ENCODE measurements around the gene UGGT2. TPM values are rescaled to one million over a fixed set of nuclear protein-coding genes. Genes with fewer than 3 reads are reported as not detected.
"Not testable (repeated sequence)": the region's sequence is repeated elsewhere in the genome, so short reads cannot be mapped to it uniquely, and the experiment has no call there.

The UGGT2 gene
- total and polyA plus RNA-seq, 2 experiments from 2014 or later = 46.1 to 54.8 TPM

- Histone ChIP-seq H4K20me1 (ENCODE audit: insufficient read depth) (no peaks in the 10 kb centered on the region), H3F3A (ENCODE audit: insufficient read depth) (no peaks in the 10 kb centered on the region), H3K9me3 (ENCODE audit: low read depth) (no peaks in the 10 kb centered on the region), H3K4me2 (ENCODE audit: unreplicated experiment) (no peak overlapping the region), H3K4me1 (ENCODE audit: insufficient read depth) (no peaks in the 10 kb centered on the region), H3K4me3 (no peak overlapping the region), H3K79me2 (ENCODE audit: insufficient read depth) (no peaks in the 10 kb centered on the region), H3K9ac (no peak overlapping the region), H3K27me3 (replicated peaks; ENCODE audit: insufficient read depth) (no peaks in the 10 kb centered on the region), H3K27ac (no peak overlapping the region), H3K36me3 (ENCODE audit: low read depth) (peaks cover 46% of the 10 kb centered on the region), H3K9me2 (ENCODE audit: insufficient read depth) (no peaks in the 10 kb centered on the region), H2AFZ (no peak overlapping the region)
- no peak for TF ChIP-seq EZH2 (IDR thresholded peaks at IDR 0.05; ENCODE audit: insufficient read depth, poor library complexity, severe bottlenecking)
- no peak for TF ChIP-seq EZH2phosphoT487 (IDR thresholded peaks at IDR 0.05; ENCODE audit: insufficient read depth, low read depth)
- WGBS, 2 experiments (ENCODE audit: low coverage in 1 of 2, low lambda C conversion rate in 2 of 2, missing lambda C conversion rate in 2 of 2) = 97 to 100% methylated on average over 4 of the region's 4 CpGs
- DNase-seq = no peak
- in situ Hi-C loops (cut with MboI) = no loop called here
Observed at GRCh38 chr13:95937714-95938320, 115.4 kb downstream of the UGGT2 start.

- Histone ChIP-seq H3K36me3 (ENCODE audit: low read depth) (peaks cover 49% of the 10 kb centered on the region), H3K4me2 (ENCODE audit: unreplicated experiment) (no peak overlapping the region), H3K9me2 (ENCODE audit: insufficient read depth) (no peaks in the 10 kb centered on the region), H3K4me1 (ENCODE audit: insufficient read depth) (no peaks in the 10 kb centered on the region), H3K9me3 (ENCODE audit: low read depth) (no peaks in the 10 kb centered on the region), H4K20me1 (ENCODE audit: insufficient read depth) (no peaks in the 10 kb centered on the region), H3K79me2 (ENCODE audit: insufficient read depth) (no peaks in the 10 kb centered on the region), H2AFZ (no peak overlapping the region), H3F3A (ENCODE audit: insufficient read depth) (0 out of 2 replicates have a peak, but pooled peaks cover 6% of the 10 kb centered on the region), H3K27ac (no peak overlapping the region), H3K9ac (no peak overlapping the region), H3K4me3 (no peak overlapping the region), H3K27me3 (replicated peaks; ENCODE audit: insufficient read depth) (no peaks in the 10 kb centered on the region)
- WGBS, 2 experiments (ENCODE audit: low coverage in 1 of 2, low lambda C conversion rate in 2 of 2, missing lambda C conversion rate in 2 of 2) = 90 to 93% methylated on average over 21 to 37 of the region's 44 CpGs
- DNase-seq = no peak
- TF ChIP-seq EZH2phosphoT487 (IDR thresholded peaks at IDR 0.05; ENCODE audit: insufficient read depth, low read depth) (no peak), EZH2 (IDR thresholded peaks at IDR 0.05; ENCODE audit: insufficient read depth, poor library complexity, severe bottlenecking) (no peak)
- in situ Hi-C loops (cut with MboI) = no loop called here
Observed at GRCh38 chr13:95931300-95932025, 121.7 kb downstream of the UGGT2 start.

- Histone ChIP-seq H3K36me3 (ENCODE audit: low read depth) (peaks cover 29% of the 10 kb centered on the region), H3K4me3 (no peak overlapping the region), H3F3A (ENCODE audit: insufficient read depth) (peaks cover 13% of the 10 kb centered on the region; the same call in 1 of the 2 replicates), H3K9me3 (ENCODE audit: low read depth) (no peaks in the 10 kb centered on the region), H4K20me1 (ENCODE audit: insufficient read depth) (no peaks in the 10 kb centered on the region), H3K27me3 (replicated peaks; ENCODE audit: insufficient read depth) (no peaks in the 10 kb centered on the region), H3K27ac (no peak overlapping the region), H3K9me2 (ENCODE audit: insufficient read depth) (no peaks in the 10 kb centered on the region), H3K9ac (no peak overlapping the region), H3K4me1 (ENCODE audit: insufficient read depth) (peaks cover 1% of the 10 kb centered on the region; the same call in 1 of the 2 replicates), H3K4me2 (ENCODE audit: unreplicated experiment) (no peak overlapping the region), H2AFZ (no peak overlapping the region), H3K79me2 (ENCODE audit: insufficient read depth) (no peaks in the 10 kb centered on the region)
- WGBS, 2 experiments (ENCODE audit: low coverage in 1 of 2, low lambda C conversion rate in 2 of 2, missing lambda C conversion rate in 2 of 2) = 97 to 98% methylated on average over 3 of the region's 3 CpGs
- TF ChIP-seq EZH2phosphoT487 (IDR thresholded peaks at IDR 0.05; ENCODE audit: insufficient read depth, low read depth) = no peak
- TF ChIP-seq EZH2 (IDR thresholded peaks at IDR 0.05; ENCODE audit: insufficient read depth, poor library complexity, severe bottlenecking) = no peak
- no peak for DNase-seq
- in situ Hi-C loops (cut with MboI) = no loop called here
Observed at GRCh38 chr13:95929430-95929829, 123.8 kb downstream of the UGGT2 start.

- WGBS, 2 experiments (ENCODE audit: low coverage in 1 of 2, low lambda C conversion rate in 2 of 2, missing lambda C conversion rate in 2 of 2) = 95 to 96% methylated on average over 9 to 35 of the region's 36 CpGs
- H4K20me1 ChIP-seq (ENCODE audit: insufficient read depth); H3K9me2 ChIP-seq (ENCODE audit: insufficient read depth); H3K9me3 ChIP-seq (ENCODE audit: low read depth); H3K9ac ChIP-seq; in situ Hi-C loops (cut with MboI); H3K79me2 ChIP-seq (ENCODE audit: insufficient read depth); DNase-seq; H2AFZ ChIP-seq; H3K4me3 ChIP-seq; H3K4me2 ChIP-seq (ENCODE audit: unreplicated experiment); H3K27ac ChIP-seq; H3K4me1 ChIP-seq (ENCODE audit: insufficient read depth); H3K27me3 ChIP-seq (replicated peaks; ENCODE audit: insufficient read depth): not testable (repeated sequence)
- peaks cover 20% of the 10 kb centered on the region; the same call in 1 of the 2 replicates for H3F3A ChIP-seq (ENCODE audit: insufficient read depth)
- H3K36me3 ChIP-seq (ENCODE audit: low read depth) = peaks cover 25% of the 10 kb centered on the region
Observed at GRCh38 chr13:95928367-95928906, 124.8 kb downstream of the UGGT2 start.

All from GM23248 (cell line).